OCI-LY3 (cell line): ENCODE measurements around the gene SLC41A3.

Experiments used
- H2AFZ ChIP-seq: fragments of 200-600, 300-600 bp; shearing (Covaris generic); 2 replicates; pipeline ENCODE4 v1.6.0; 2014; ENCODE audit warnings: antibody characterized with exemption, low read depth, low read length
- H3K27ac ChIP-seq: fragments of 200-600, 300-600 bp; sonication (generic); 2 replicates; pipeline ENCODE4 v1.5.1; 2014; ENCODE audit warnings: mild to moderate bottlenecking, low read length, moderate library complexity, mixed read lengths
- H3K27me3 ChIP-seq: fragments of 200-600, 300-600 bp; sonication (generic); 2 replicates; pipeline ENCODE4 v1.6.1; 2014; ENCODE audit warnings: low read depth, low read length, mixed read lengths
- H3K36me3 ChIP-seq: fragments of 200-600, 300-600 bp; sonication (generic); replicated peaks from 2 replicates; pipeline ENCODE3; 2014; ENCODE audit warnings: low read depth, low read length, mixed read lengths
- H3K4me1 ChIP-seq: fragments of 300-600, 200-600 bp; sonication (generic); 2 replicates; pipeline ENCODE4 v1.6.1; 2014; ENCODE audit warnings: low read length, mixed read lengths
- H3K4me2 ChIP-seq: fragments of 200-600, 300-600 bp; sonication (generic); 2 replicates; pipeline ENCODE4 v1.6.1; 2014; ENCODE audit warnings: low read length, mixed read lengths
- H3K4me3 ChIP-seq: fragments of 300-600, 200-600 bp; sonication (generic); 2 replicates; pipeline ENCODE4 v1.5.1; 2014; ENCODE audit warnings: antibody characterized with exemption, mild to moderate bottlenecking, low read length, moderate library complexity
- H3K79me2 ChIP-seq: fragments of 300-600, 200-600 bp; shearing (Covaris generic); 2 replicates; pipeline ENCODE4 v1.6.1; 2014; ENCODE audit warnings: mild to moderate bottlenecking, low read length, mixed read lengths
- H3K9ac ChIP-seq: fragments of 300-600, 200-600 bp; shearing (Covaris generic); 2 replicates; pipeline ENCODE4 v1.6.0; 2014; ENCODE audit warnings: mild to moderate bottlenecking, low read length, moderate library complexity
- H3K9me3 ChIP-seq: fragments of 200-600, 300-600 bp; shearing (Covaris generic); 2 replicates; pipeline ENCODE4 v1.6.1; 2014; ENCODE audit warnings: low read length, mixed read lengths; ENCODE audit not compliant: insufficient read depth
- H4K20me1 ChIP-seq: fragments of 200-600, 300-600 bp; sonication (generic); 2 replicates; pipeline ENCODE4 v1.6.1; 2016; ENCODE audit warnings: low read length, mixed read lengths; ENCODE audit not compliant: insufficient read depth
- EZH2phosphoT487 ChIP-seq: fragments of 200-600 bp; shearing (Covaris generic); IDR thresholded peaks from 2 replicates; pipeline ENCODE4 v1.6.1; 2018; ENCODE audit warnings: antibody characterized with exemption, mixed run types, low read depth
- TF ChIP-seq, protein P1 (sequence below): fragments of 200-600, 300-600 bp; sonication (generic); IDR thresholded peaks from 2 replicates; pipeline ENCODE4 v1.5.1; 2014; ENCODE audit warnings: antibody characterized with exemption, low read length, low read depth

SLC41A3 gene

DNA sequence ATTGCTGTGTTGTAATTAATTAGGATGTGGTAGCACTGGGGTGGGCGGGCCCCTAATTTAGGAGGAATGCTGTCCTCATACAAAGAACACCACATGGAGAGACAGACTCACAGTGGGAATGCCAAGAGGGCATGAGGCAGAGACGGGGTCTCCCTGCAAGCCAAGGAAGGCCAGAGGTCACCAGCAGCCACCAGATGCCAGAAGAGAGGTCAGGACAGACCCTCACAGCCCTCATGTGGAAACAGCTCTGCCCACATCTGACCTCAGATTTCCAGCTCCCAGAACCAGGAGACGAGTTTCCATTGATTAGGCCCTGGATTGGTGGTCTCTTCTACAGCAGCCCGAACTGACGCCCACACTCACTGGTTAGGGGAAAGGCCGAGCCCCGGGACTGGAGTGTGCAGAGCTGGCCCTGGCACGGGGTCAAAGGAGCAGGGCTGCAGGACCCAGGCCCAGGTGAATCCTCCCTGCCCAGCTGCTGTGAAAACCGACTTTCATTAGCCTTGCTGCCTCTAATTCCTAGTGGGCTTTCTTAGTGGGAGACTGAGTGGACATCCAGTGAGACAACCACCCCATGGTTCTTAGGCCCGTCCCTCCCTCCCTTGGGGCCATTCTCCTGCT lies 43.0 kb upstream of the SLC41A3 start:
- no peak for TF ChIP-seq EZH2phosphoT487
- TF ChIP-seq, protein P1, sequence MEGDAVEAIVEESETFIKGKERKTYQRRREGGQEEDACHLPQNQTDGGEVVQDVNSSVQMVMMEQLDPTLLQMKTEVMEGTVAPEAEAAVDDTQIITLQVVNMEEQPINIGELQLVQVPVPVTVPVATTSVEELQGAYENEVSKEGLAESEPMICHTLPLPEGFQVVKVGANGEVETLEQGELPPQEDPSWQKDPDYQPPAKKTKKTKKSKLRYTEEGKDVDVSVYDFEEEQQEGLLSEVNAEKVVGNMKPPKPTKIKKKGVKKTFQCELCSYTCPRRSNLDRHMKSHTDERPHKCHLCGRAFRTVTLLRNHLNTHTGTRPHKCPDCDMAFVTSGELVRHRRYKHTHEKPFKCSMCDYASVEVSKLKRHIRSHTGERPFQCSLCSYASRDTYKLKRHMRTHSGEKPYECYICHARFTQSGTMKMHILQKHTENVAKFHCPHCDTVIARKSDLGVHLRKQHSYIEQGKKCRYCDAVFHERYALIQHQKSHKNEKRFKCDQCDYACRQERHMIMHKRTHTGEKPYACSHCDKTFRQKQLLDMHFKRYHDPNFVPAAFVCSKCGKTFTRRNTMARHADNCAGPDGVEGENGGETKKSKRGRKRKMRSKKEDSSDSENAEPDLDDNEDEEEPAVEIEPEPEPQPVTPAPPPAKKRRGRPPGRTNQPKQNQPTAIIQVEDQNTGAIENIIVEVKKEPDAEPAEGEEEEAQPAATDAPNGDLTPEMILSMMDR, result no peak

DNA sequence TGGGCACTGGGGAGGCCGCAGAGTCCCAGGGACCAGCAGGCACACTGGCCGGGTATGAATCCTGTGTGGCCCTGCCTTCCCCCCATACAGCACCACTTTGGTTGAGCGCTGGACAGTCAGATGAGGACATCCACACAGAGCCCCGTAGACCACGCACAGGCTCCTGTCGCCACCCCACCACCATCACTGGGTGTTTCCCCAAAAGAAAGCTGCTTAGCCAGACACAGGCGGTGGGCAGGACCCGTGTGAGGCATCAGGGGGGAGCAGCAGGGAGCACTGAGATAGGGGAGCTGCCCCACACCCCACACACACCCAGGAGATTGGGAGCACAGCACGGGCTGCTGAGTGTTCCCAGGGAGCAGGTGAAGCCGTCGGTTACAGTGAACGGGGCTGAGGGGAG lies 42.4 kb upstream of the SLC41A3 start:
- no peak overlapping the region for H3K4me2 ChIP-seq
- H3K27ac ChIP-seq, result no peak overlapping the region
- no peak overlapping the region for H2AFZ ChIP-seq
- no peak overlapping the region for H3K4me3 ChIP-seq
- no peaks in the 10 kb centered on the region for H4K20me1 ChIP-seq
- no peaks in the 10 kb centered on the region for H3K79me2 ChIP-seq
- peaks cover 9% of the 10 kb centered on the region for H3K27me3 ChIP-seq
- no peaks in the 10 kb centered on the region for H3K4me1 ChIP-seq
- H3K36me3 ChIP-seq, result no peaks in the 10 kb centered on the region
- TF ChIP-seq, protein P1, result no peak
- no peak for TF ChIP-seq EZH2phosphoT487
- H3K9me3 ChIP-seq, result no peaks in the 10 kb centered on the region
- no peak overlapping the region for H3K9ac ChIP-seq

More for the DNA sequence above, 43.0 kb upstream of the SLC41A3 start:
- H3K4me3 ChIP-seq, result no peak overlapping the region
- no peak overlapping the region for H3K9ac ChIP-seq
- no peak overlapping the region for H3K4me2 ChIP-seq
- no peaks in the 10 kb centered on the region for H4K20me1 ChIP-seq
- H3K27ac ChIP-seq, result no peak overlapping the region
- no peaks in the 10 kb centered on the region for H3K9me3 ChIP-seq
- H3K36me3 ChIP-seq, result no peaks in the 10 kb centered on the region
- H3K79me2 ChIP-seq, result no peaks in the 10 kb centered on the region
- no peaks in the 10 kb centered on the region for H3K4me1 ChIP-seq
- H2AFZ ChIP-seq, result no peak overlapping the region
- peaks cover 6% of the 10 kb centered on the region for H3K27me3 ChIP-seq

DNA sequence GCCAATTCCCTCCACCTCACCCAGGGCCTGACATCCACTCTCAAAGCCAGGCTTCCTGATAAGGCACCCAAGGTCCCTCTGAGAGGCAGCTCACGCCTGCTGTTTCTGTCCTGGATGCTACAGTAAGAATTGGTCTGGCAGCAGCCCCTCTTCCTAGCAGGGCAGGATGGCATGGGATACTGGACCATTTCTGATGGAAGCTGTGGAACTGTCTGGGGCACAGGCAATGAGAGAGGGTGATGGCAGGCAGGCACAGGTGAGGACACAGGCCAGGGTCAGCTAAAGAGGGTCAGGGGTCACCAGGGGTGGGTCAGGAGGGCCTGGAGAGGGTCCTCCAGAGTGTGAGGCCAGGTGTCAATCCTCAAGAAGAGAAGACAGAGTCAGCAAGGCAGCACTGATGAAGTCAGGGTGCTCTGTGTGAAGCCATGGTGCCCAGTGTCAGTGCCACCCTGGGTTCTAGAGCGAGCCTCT lies 41.9 kb upstream of the SLC41A3 start:
- no peak for TF ChIP-seq EZH2phosphoT487
- TF ChIP-seq, protein P1, result no peak
- Histone ChIP-seq H3K4me1 (no peaks in the 10 kb centered on the region), H3K79me2 (no peaks in the 10 kb centered on the region), H3K36me3 (no peaks in the 10 kb centered on the region), H2AFZ (no peak overlapping the region), H4K20me1 (no peaks in the 10 kb centered on the region), H3K9ac (no peak overlapping the region), H3K4me2 (no peak overlapping the region), H3K27ac (no peak overlapping the region), H3K4me3 (no peak overlapping the region), H3K27me3 (peaks cover 9% of the 10 kb centered on the region), H3K9me3 (no peaks in the 10 kb centered on the region)

DNA sequence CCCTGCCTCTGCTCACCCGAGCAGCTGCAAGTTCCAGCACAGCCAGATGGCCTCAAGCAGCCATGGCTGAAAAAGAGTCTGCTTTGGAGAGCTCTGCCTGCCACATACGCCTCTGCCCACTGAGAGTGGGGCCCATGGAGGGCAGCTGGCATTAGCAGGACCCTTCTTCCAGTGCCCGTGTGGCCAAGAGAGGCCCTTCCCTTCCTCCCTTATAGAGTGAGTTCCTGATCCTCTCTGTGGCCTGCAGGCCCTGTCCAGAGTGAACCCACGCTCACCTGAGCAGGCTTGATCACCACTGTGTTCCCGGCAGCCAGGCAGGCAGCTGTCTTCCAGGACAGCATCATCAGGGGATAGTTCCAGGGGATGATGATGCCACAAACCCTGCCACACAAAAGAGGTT lies 41.4 kb upstream of the SLC41A3 start:
- H3K27me3 ChIP-seq, result peaks cover 10% of the 10 kb centered on the region
- H2AFZ ChIP-seq, result no peak overlapping the region

More for the DNA sequence above, 41.4 kb upstream of the SLC41A3 start:
- no peak overlapping the region for H3K9ac ChIP-seq
- H3K36me3 ChIP-seq, result no peaks in the 10 kb centered on the region
- no peak overlapping the region for H3K4me3 ChIP-seq
- H4K20me1 ChIP-seq, result no peaks in the 10 kb centered on the region
- no peaks in the 10 kb centered on the region for H3K79me2 ChIP-seq
- no peak overlapping the region for H3K27ac ChIP-seq
- no peaks in the 10 kb centered on the region for H3K4me1 ChIP-seq
- TF ChIP-seq, protein P1, result no peak
- no peak for TF ChIP-seq EZH2phosphoT487
- no peak overlapping the region for H3K4me2 ChIP-seq
- no peaks in the 10 kb centered on the region for H3K9me3 ChIP-seq
